Prostate gland (tissue), 2 donors: Measurements from ENCODE around the gene ISG15.

Source experiments
- CTCF ChIP-seq, 4 experiments: fragments of 200-600 bp in 2 of 4; fragments of 450-650 bp in 2 of 4; sonication (generic) in 2 of 4; IDR thresholded peaks; 1 replicate in 3 of 4; 2 replicates in 1 of 4; pipeline ENCODE4 v1.5.1; 2016 to 2019; ENCODE audit warnings: antibody characterized with exemption in 4 of 4, mild to moderate bottlenecking in 2 of 4, moderate library complexity in 2 of 4
- POLR2A ChIP-seq: fragments of 450-650 bp; IDR thresholded peaks from one replicate; pipeline ENCODE4 v1.6.1; 2016; ENCODE audit warnings: antibody characterized with exemption, mild to moderate bottlenecking
- POLR2AphosphoS5 ChIP-seq: sonication (generic); formaldehyde crosslinking; IDR thresholded peaks from one replicate; pipeline ENCODE4 v1.6.1; 2017; ENCODE audit warnings: antibody characterized with exemption

GRCh38 chr1:1050577-1051052 is 37.3 kb downstream of the ISG15 start:
- TF ChIP-seq CTCF (IDR thresholded peaks at IDR 0.05) (no peak), POLR2AphosphoS5 (no peak), POLR2A (no peak)
